RWPE2 (cell line): ENCODE measurements around the gene ZCCHC7.

Experiments
- ATAC-seq: fragments of 200-7000 bp; cut with Tn5 transposase; 3 replicates; pipeline ENCODE4 v1.9.1; 2021; ENCODE audit warnings: low read depth
- DNase-seq: peaks from one replicate; pipeline ENCODE4 v3.0.0-alpha.2; 2020; ENCODE audit warnings: low spot score
- H3K27ac ChIP-seq: fragments of 450-650 bp; 2 replicates; pipeline ENCODE4 v1.5.1; 2017; ENCODE audit warnings: mild to moderate bottlenecking; ENCODE audit not compliant: poor library complexity, severe bottlenecking
- H3K27me3 ChIP-seq: fragments of 250-450 bp; sonication (Bioruptor Pico); 2 replicates; pipeline ENCODE4 v1.5.1; 2021; ENCODE audit warnings: mild to moderate bottlenecking, moderate library complexity; ENCODE audit not compliant: insufficient read depth, poor library complexity, severe bottlenecking
- H3K36me3 ChIP-seq: fragments of 250-450 bp; sonication (Bioruptor Pico); 2 replicates; pipeline ENCODE4 v1.5.1; 2020; ENCODE audit warnings: low read depth, mild to moderate bottlenecking, moderate library complexity
- H3K4me1 ChIP-seq: fragments of 250-450 bp; sonication (Bioruptor Pico); 2 replicates; pipeline ENCODE4 v1.5.1; 2021; ENCODE audit warnings: mild to moderate bottlenecking, moderate library complexity; ENCODE audit not compliant: insufficient read depth, poor library complexity, severe bottlenecking
- H3K4me3 ChIP-seq: fragments of 250-450 bp; sonication (Bioruptor Pico); 2 replicates; pipeline ENCODE4 v1.5.1; 2021; ENCODE audit warnings: mild to moderate bottlenecking, moderate library complexity; ENCODE audit not compliant: severe bottlenecking
- H3K9me3 ChIP-seq: fragments of 250-450 bp; sonication (Bioruptor Pico); 2 replicates; pipeline ENCODE4 v1.5.1; 2021; ENCODE audit warnings: mild to moderate bottlenecking, moderate library complexity; ENCODE audit not compliant: severe bottlenecking
- TF ChIP-seq, protein P1 (sequence below): fragments of 450-650 bp; IDR thresholded peaks from one replicate; pipeline ENCODE4 v1.5.1; 2017; ENCODE audit warnings: mild to moderate bottlenecking, moderate library complexity; ENCODE audit not compliant: poor library complexity, severe bottlenecking

ZCCHC7 gene

GRCh38 chr9:37404590-37404989 is 284.2 kb downstream of the ZCCHC7 start:
- no peak for ATAC-seq
- no peak for DNase-seq
- Histone ChIP-seq H3K4me3 (no peak overlapping the region), H3K36me3 (no peaks in the 10 kb centered on the region), H3K27me3 (no peaks in the 10 kb centered on the region), H3K4me1 (no peaks in the 10 kb centered on the region), H3K9me3 (no peaks in the 10 kb centered on the region), H3K27ac (no peak overlapping the region)
- TF ChIP-seq, protein P1, sequence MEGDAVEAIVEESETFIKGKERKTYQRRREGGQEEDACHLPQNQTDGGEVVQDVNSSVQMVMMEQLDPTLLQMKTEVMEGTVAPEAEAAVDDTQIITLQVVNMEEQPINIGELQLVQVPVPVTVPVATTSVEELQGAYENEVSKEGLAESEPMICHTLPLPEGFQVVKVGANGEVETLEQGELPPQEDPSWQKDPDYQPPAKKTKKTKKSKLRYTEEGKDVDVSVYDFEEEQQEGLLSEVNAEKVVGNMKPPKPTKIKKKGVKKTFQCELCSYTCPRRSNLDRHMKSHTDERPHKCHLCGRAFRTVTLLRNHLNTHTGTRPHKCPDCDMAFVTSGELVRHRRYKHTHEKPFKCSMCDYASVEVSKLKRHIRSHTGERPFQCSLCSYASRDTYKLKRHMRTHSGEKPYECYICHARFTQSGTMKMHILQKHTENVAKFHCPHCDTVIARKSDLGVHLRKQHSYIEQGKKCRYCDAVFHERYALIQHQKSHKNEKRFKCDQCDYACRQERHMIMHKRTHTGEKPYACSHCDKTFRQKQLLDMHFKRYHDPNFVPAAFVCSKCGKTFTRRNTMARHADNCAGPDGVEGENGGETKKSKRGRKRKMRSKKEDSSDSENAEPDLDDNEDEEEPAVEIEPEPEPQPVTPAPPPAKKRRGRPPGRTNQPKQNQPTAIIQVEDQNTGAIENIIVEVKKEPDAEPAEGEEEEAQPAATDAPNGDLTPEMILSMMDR: no peak

DNA sequence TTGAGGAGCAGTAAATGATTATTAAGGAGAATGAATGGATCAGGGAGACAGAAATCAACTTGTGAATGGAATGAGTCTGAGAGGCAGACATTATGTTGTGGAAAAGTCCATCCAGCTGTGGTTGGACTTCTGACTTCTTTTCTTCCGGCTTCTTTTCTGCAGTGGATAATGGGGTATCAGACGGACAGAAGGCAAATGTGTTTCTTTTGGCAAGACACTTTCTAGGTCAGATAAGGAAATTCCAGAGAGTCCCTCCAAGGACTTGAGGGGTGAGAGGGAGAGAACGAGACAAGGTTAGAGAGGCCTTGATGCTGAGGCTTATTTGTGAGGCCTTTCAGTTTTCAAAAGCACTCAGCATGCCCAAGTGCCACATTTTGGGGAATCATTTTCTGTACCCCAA is 285.0 kb downstream of the ZCCHC7 start:
- H3K9me3 ChIP-seq: no peaks in the 10 kb centered on the region
- H3K4me1 ChIP-seq: no peaks in the 10 kb centered on the region
- TF ChIP-seq, protein P1: no peak
- no peak for DNase-seq
- no peaks in the 10 kb centered on the region for H3K27me3 ChIP-seq
- H3K27ac ChIP-seq: no peak overlapping the region
- H3K4me3 ChIP-seq: no peak overlapping the region
- no peaks in the 10 kb centered on the region for H3K36me3 ChIP-seq
- no peak for ATAC-seq

- Histone ChIP-seq H3K36me3 (no peaks in the 10 kb centered on the region), H3K4me3 (no peak overlapping the region), H3K27me3 (no peaks in the 10 kb centered on the region), H3K4me1 (no peaks in the 10 kb centered on the region), H3K9me3 (no peaks in the 10 kb centered on the region), H3K27ac (no peak overlapping the region)
- TF ChIP-seq, protein P1: no peak
- DNase-seq (no peak), ATAC-seq (no peak)
Observed at GRCh38 chr9:37405764-37406380, 285.5 kb downstream of the ZCCHC7 start.

DNA sequence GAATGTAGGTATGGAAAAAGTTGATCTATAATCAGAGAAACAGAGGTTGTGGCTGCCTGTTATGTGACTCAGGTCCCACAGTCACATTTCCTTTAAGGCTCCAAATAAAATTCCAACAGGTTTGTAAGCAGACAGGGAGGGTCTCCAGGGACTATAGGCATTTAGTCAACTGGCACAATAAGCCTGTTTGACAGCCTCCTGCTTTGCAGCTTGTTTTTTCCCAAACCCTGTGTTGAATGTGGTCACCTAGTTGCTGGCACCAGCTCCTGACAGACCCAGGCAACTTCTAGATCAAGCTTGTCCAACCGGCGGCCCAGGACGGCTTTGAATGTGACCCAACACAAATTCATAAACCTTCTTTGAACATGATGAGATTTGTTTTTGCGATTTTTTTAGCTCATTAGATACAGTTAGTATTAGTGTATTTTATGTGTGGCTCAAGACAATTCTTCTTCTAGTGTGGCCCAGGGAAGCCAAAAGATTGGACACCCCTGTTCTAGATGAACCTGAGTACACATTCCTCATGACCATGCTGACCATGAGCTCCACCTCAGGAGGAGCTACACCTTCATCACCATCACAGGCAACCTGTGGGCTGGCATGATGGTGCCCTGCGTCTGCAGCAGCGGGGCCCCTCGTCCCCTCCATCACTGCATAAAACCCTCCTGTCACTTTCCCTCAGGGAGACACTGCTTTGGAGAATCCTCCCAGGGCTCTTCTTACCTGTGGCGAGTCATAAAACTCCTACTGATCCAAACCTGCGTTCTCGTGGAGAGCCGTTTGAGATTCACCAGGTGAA is 286.4 kb downstream of the ZCCHC7 start:
- no peak for ATAC-seq
- no peak overlapping the region for H3K27ac ChIP-seq
- DNase-seq: no peak
- no peaks in the 10 kb centered on the region for H3K9me3 ChIP-seq
- no peaks in the 10 kb centered on the region for H3K36me3 ChIP-seq
- TF ChIP-seq, protein P1: no peak
- H3K27me3 ChIP-seq: no peaks in the 10 kb centered on the region
- no peaks in the 10 kb centered on the region for H3K4me1 ChIP-seq
- H3K4me3 ChIP-seq: no peak overlapping the region

DNA sequence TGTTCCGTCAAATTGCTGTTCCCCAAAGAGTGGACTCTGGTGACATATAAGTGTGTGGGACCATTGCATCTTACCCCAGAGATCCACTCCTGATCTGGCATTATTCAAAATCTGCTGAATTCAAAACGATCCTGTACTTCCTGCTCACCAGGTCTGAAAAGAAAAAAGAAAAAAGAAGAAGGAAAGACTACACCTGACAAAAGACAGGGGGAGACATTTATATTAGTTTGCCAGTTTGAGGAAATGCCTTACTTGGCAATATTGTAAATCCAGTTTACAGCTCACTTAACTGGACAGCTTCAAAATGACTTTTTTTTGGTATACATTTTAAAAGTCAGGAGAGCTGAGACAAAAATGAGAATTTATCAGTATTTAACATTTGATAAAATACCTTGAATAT is 287.1 kb downstream of the ZCCHC7 start:
- DNase-seq (no peak), ATAC-seq (no peak)
- no peak overlapping the region for H3K27ac ChIP-seq
- H3K9me3 ChIP-seq: no peaks in the 10 kb centered on the region
- peaks cover 3% of the 10 kb centered on the region for H3K4me1 ChIP-seq
- H3K4me3 ChIP-seq: no peak overlapping the region
- no peaks in the 10 kb centered on the region for H3K27me3 ChIP-seq
- no peaks in the 10 kb centered on the region for H3K36me3 ChIP-seq
- TF ChIP-seq, protein P1: peak; percentile 38
